Vagina (tissue), 2 donors: ENCODE measurements around the gene GYG1.

Experiments used
- POLR2A ChIP-seq, 2 donors: fragments of 450-650 bp; IDR thresholded peaks; one replicate each; pipeline ENCODE4 v1.6.1; 2017; ENCODE audit warnings: antibody characterized with exemption in 2 of 2, mild to moderate bottlenecking in 2 of 2, moderate library complexity in 2 of 2
- TF ChIP-seq, protein P1 (sequence below), 3 experiments: fragments of 450-650 bp in 2 of 3; fragments of 200-600 bp in 1 of 3; sonication (generic) in 1 of 3; IDR thresholded peaks; one replicate each; pipeline ENCODE4 v1.5.1; 2017 to 2019; ENCODE audit warnings: antibody characterized with exemption in 3 of 3, mild to moderate bottlenecking in 2 of 3, moderate library complexity in 2 of 3

DNA sequence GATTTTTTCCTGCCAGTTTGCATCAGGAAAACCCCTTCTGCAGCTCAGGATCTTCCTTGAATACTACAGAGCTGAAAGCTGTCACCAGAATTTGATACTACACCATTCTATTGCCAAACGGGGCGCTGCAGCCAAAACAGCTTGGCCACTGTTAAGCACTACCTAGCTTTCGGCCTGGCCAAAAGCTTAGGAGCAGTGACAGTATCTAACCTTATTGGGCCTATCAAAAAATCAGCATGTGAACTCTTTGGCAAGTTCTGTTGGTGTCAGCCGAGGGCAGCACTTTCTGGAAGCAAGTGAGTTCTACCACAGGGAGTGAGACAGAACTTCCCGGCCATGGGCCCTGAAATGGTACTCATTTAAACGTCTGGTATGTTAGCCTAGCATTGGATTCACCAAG lies 16.1 kb upstream of the GYG1 start:
- TF ChIP-seq, protein P1, sequence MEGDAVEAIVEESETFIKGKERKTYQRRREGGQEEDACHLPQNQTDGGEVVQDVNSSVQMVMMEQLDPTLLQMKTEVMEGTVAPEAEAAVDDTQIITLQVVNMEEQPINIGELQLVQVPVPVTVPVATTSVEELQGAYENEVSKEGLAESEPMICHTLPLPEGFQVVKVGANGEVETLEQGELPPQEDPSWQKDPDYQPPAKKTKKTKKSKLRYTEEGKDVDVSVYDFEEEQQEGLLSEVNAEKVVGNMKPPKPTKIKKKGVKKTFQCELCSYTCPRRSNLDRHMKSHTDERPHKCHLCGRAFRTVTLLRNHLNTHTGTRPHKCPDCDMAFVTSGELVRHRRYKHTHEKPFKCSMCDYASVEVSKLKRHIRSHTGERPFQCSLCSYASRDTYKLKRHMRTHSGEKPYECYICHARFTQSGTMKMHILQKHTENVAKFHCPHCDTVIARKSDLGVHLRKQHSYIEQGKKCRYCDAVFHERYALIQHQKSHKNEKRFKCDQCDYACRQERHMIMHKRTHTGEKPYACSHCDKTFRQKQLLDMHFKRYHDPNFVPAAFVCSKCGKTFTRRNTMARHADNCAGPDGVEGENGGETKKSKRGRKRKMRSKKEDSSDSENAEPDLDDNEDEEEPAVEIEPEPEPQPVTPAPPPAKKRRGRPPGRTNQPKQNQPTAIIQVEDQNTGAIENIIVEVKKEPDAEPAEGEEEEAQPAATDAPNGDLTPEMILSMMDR (IDR thresholded peaks at IDR 0.05): no peak
- no peak for TF ChIP-seq POLR2A (IDR thresholded peaks at IDR 0.05)
